ES-I3 (cell line): ENCODE data around the gene OR5AU1.

Experiments
- H3K36me3 ChIP-seq: 2 replicates; pipeline ENCODE4 v1.6.1; 2013; ENCODE audit warnings: mild to moderate bottlenecking, low read length, control low read depth, moderate library complexity; ENCODE audit not compliant: insufficient read depth
- H3K4me1 ChIP-seq: 2 replicates; pipeline ENCODE4 v1.6.1; 2013; ENCODE audit warnings: mild to moderate bottlenecking, control low read depth, low read length; ENCODE audit not compliant: insufficient read depth
- H3K9ac ChIP-seq: 2 replicates; pipeline ENCODE4 v1.6.1; 2013; ENCODE audit warnings: low read depth, mild to moderate bottlenecking, low read length, moderate library complexity
- H3K9me3 ChIP-seq: 2 replicates; pipeline ENCODE4 v1.6.1; 2013; ENCODE audit warnings: mild to moderate bottlenecking, low read length, moderate library complexity; ENCODE audit not compliant: control insufficient read depth, insufficient read depth

OR5AU1 gene

DNA sequence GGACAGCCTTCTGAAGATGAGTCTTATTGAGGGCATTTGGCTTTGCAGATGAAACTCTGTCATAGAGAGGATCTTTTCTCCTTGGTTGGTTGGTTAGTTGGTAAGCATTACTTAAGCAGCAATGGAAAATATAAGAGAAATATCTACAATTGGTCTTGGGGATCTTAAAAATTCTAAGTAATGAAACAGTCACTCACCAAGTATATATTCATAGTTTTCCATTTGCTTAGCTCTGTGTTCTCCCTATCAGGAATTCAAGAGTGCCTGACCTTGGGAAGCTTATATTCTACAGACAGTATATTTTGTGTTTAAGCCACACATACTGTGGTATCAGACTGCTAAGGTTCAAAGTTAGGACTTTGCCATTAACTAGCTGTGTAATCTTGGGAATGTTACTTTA is at the start of gene OR5AU1:
Gene OR5AU1 (minus strand): TSS at position 101 of the 400 bp plus-strand sequence. CDS start 191 bp downstream, outside the sequence.
- H3K36me3 ChIP-seq = no peaks in the 10 kb centered on the region
- H3K4me1 ChIP-seq = no peaks in the 10 kb centered on the region
- no peak within 1 kb of the TSS for H3K9ac ChIP-seq
- no peaks in the 10 kb centered on the region for H3K9me3 ChIP-seq

DNA sequence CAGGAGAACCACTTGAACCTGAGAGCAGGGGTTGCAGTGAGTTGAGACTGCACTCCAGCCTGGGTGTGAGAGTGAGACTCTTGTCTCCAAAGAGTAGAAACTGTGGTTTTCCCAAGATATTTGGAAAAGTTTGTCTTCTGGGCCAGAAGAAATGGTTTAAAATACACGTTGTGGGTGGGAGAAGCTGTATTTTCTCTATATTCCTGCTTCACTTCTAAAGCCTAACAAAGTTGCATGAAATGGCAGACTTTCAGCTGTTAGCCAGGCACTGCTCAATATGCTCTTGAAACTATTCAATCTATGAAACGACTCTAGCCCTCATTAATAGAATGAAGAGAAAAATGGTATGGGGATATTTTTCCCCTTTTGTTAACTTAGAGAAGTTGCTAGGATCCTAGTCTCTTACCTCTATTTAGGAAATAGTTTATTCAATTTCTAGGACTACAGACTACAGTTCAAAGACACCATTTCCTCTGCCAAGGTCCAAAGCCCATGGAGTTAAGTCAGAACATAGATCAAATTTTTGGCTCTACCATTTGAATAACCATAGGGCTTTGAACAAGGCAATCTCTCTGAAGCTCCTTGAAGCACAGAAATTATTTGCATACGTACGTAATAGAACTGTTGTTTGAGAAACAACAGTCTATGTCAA is 49.3 kb upstream of the OR5AU1 start:
- Histone ChIP-seq H3K9ac (no peak overlapping the region), H3K9me3 (no peaks in the 10 kb centered on the region), H3K4me1 (no peaks in the 10 kb centered on the region), H3K36me3 (peaks cover 37% of the 10 kb centered on the region)

DNA sequence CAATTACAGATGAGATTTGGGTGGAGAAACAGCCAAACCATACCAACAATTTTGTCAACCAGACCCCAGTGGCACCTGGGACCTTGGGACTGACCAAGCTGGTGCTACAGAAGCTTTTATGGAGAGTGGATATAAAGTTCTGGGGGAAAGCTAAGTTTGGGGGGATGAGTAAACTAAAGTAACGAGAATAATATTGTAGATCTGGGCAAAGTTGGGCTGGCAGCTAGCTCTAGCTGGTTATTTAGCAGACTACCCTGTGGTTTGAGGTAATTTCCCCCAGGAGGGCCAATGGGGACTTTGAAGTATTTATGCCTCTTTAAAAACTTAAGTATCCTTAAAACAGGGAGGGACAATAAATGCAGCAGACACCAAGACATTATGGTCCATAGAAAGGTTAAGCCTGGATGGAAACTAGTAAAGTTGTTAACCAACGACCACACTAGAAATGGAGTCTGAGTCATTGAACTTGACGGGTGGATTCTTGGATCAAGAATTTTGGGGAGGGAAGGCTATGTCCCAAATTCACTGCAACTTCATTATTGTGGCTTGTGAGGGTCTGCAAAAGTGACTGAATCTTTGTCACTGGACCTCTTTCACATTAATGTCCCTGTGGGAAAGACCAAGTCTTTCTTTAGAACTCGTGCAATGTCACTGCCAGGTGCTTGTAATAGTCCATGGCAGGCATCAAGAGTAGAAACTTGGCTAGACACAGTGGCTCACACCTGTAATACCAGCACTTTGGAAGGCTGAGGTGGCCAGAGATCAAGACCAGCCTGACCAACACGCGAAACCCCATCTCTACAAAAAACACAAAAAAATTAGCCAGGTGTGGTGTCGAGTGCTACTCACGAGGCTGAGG is 48.5 kb upstream of the OR5AU1 start:
- no peak overlapping the region for H3K9ac ChIP-seq
- H3K4me1 ChIP-seq = no peaks in the 10 kb centered on the region
- peaks cover 31% of the 10 kb centered on the region for H3K36me3 ChIP-seq
- no peaks in the 10 kb centered on the region for H3K9me3 ChIP-seq

DNA sequence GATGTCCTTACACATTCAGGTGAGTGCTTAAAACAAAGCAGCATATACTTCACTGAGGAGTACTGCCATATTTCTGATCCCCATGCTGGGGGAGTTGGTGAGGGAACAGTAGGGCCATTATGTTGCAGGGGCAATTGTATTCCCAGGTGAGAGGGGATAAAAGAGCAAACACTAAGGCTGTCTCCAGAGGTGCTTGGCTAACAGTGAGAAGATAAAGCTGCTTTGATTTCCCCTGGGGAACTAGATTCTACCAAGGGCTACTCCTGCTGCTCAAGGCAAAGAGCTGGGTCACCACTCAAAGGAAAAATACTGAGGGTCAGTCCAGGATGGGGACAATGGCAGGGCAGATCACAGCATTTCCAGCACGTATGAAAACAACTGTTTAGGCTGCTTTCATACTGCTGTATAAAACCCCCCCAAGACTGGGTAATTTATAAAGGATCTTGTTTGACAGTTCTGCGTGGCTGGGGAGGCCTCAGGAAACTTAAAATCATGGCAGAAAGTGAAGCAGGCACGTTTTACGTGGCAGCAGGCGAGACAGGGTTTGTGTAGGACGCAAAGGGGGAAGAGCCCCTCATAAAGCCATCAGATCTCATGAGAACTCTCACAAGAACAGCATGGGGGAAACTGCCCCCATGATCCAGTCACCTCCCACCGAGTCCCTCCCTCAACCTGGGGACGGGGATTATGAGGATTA is 47.8 kb upstream of the OR5AU1 start:
- H3K9me3 ChIP-seq = no peaks in the 10 kb centered on the region
- no peaks in the 10 kb centered on the region for H3K4me1 ChIP-seq
- peaks cover 24% of the 10 kb centered on the region for H3K36me3 ChIP-seq
- H3K9ac ChIP-seq = no peak overlapping the region

DNA sequence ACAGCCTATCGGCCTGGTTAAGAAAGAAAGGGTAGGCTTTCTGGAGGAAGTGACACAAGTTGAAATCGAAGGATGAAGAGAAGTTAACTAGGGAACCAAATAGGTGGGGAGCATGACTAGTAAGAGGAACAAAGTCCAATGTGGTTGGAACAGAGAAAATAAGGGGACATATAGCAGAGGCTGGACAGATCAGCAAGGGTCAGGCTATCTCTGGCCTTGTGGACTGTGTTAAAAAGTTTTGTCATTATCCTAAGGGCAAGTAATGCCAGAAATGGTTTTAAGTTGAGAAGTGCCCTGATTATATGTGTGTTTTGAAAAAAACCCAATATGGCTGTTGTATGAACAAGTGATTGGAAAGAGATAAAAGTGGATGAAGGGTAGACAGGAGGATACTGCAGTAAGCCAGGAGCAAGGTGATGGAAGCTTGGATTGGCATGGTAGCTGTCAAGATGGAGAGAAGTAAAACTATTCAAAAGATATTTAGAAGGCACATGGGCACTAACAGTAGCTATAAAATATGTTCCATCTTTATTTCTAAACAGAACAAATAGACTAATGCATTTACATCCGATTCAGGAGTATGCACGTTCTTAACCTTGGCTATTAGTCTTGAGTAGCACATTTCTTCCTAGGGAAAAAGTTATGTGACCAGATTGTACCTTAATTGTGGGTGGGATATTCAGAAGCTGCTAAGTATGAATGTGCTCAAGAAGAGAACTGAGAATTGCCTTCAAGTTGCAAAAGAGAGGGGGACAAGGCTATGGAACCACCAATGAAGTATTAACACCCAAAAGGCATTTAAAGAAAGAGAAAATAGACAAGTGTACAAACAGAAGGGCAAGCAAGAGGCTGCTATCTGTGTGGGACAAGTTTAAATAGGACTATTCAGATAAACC is 46.8 kb upstream of the OR5AU1 start:
- peaks cover 17% of the 10 kb centered on the region for H3K36me3 ChIP-seq
- no peaks in the 10 kb centered on the region for H3K9me3 ChIP-seq
- no peak overlapping the region for H3K9ac ChIP-seq
- no peaks in the 10 kb centered on the region for H3K4me1 ChIP-seq

DNA sequence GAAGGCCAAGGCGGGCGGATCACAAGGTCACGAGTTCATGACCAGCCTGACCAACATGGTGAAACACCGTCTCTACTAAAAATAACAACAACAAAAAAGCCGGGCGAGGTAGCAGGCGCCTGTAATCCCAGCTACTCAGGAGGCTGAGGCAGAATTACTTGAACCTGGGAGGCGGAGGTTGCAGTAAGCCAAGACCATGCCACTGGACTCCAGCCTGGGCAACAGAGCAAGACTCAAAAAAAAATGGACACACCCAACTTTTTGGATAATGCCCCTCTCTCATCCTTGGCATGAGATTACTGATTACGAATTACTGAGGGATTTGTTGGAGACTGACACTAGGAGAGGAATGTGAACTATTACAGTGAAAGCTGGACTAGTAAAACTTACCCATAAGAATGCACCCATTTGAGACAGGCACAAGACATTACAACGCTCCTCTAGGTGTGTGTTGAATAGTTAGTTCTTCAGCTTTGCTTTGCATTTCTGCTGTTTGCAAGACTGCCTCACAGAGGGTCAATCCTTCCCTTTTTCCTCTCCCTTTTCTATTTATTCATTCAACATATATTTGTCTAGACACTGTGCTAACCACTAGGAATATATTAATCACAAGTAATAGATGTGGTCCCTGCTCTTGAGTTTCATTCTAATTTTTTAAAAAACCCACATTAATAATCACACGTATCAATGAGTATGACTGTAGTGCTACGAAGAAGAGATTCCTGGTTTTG is 46.0 kb upstream of the OR5AU1 start:
- Histone ChIP-seq H3K36me3 (peaks cover 15% of the 10 kb centered on the region), H3K9me3 (no peaks in the 10 kb centered on the region), H3K9ac (no peak overlapping the region), H3K4me1 (no peaks in the 10 kb centered on the region)

DNA sequence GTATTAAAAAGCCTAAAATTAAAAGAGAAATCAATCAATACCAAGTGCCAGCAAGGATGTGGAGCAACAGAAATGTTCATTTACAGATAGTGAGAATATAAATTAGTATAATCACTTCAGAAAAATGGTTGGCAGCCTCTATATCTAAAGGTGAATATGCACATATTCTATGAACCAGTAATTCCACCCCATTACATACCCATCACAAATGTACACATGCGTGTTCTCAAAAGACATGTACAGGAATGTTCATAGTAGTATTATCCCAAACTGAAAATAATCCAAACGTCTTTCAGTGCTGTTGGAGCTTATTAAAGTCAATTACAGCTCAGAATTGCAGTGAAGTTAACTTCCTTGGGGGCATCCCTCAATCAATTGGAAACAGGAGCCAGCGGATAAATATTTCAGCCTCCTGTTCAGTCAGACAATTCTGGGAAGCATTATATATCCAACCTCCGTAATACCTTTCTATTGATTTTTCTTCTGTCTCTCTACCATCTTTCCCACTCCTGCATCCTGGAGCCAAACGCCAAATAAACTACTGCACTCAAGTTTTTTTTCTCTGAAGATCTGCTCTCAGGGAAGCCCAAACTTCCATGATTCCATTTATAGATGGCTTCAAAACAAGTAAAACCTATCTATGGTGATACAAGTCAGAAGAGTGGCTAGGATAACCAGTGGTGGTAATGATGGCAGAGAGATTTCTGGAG is 45.0 kb upstream of the OR5AU1 start:
- no peaks in the 10 kb centered on the region for H3K9me3 ChIP-seq
- H3K9ac ChIP-seq = no peak overlapping the region

DNA sequence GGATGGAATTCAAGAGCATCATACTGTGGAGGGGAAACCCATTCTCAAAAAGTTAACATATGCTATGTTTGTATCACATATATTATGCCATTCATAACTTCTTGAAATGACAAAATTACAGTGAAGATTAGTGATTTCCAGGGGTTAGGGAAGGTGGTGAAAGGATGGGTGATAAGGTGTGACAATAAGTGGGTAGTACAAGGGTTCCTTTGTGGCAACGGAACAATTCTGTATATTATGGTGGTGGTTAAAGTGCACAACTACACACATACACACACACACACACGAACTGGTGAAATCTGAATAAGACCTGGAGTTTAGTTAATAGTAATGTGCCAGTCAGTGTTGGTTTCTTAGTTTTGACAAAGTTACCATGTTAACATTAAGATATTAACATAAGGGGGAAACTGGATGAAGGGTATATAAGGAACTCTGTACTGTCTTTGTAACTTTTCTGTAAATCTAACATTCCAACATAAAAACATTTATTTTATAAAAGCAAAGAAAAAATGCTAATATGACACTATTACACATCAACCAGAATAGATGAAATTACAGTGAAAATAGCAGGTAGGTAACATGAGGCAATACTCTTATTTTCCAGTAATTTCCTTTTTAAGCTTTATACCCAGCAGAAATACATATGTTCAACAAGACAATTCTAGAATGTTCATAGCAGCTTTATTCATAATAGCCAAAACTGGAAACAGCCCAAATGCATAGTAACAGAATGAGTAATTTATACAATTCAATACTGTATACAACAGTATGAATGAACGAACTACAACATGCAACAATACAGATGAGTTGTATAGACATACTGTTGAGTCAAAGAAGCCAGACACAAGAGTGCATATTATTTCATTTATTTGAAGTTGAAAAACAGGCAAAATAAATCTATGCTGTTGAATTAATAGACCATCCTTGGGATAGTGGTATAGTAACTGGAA is 44.0 kb upstream of the OR5AU1 start:
- Histone ChIP-seq H3K4me1 (no peaks in the 10 kb centered on the region), H3K9ac (no peak overlapping the region), H3K36me3 (no peaks in the 10 kb centered on the region), H3K9me3 (no peaks in the 10 kb centered on the region)

More for the DNA sequence above, 45.0 kb upstream of the OR5AU1 start:
- H3K36me3 ChIP-seq = peaks cover 5% of the 10 kb centered on the region; the same call in 1 of the 2 replicates
- H3K4me1 ChIP-seq = no peaks in the 10 kb centered on the region

DNA sequence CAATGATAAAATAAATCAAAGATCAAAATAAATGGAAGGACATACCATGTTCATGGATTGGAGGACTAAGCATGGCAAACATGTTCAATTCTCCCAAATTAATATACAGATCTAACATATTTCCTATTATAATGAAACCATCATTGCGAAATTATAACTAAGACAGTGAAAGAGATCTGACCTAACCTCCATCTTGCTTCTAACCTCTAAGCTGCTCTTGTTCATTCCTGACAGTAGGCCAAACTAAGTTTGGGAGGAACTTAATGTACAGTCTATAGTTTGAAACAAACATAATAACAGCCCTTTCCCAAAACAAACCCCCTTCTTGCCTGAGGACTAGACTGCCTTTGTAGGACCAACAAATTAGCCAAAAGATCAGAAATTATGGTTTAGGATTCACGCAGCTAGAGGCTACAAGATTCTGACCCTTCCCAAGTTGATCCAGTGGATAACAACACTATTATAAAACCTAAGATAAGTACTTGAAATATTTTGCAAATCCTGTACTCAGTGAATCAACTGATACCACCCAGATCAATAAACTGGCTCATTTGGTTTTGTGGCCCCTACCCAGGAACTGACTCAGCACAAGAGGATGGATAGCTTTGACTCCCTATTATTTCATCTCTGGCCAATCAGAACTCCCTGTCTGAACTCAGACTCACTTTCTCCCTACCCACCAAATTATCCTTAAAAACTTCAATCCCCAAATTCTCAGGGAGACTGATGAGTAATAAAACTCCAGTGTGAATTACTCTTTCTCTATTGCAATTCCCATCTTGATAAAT is 41.7 kb upstream of the OR5AU1 start:
- H3K9ac ChIP-seq = no peak overlapping the region
- H3K36me3 ChIP-seq = no peaks in the 10 kb centered on the region
- H3K4me1 ChIP-seq = no peaks in the 10 kb centered on the region
- H3K9me3 ChIP-seq = no peaks in the 10 kb centered on the region

DNA sequence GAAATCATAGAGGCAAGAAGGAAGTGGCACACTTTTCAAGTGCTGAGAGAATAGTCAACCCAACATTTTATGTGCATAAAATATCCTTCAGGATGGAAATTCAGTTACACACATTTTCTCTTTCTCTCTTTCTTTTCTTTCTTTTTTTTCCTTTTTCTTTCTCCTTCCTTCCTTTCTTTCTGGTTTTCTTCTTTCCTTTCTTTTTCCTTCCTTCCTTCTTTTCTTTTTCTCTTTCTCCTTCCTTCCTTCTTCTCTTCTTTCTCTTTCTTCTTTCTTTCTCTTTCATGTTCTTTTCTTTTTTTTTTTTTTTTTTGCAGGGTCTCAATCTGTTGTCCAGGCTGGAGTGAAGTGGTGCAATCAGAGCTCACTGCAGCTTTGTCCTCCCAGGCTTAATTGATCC is 38.7 kb upstream of the OR5AU1 start:
- Histone ChIP-seq H3K36me3 (no peaks in the 10 kb centered on the region), H3K9me3 (peaks cover 3% of the 10 kb centered on the region; the same call in 1 of the 2 replicates), H3K4me1 (peaks cover 10% of the 10 kb centered on the region; the same call in 1 of the 2 replicates), H3K9ac (no peak overlapping the region)

DNA sequence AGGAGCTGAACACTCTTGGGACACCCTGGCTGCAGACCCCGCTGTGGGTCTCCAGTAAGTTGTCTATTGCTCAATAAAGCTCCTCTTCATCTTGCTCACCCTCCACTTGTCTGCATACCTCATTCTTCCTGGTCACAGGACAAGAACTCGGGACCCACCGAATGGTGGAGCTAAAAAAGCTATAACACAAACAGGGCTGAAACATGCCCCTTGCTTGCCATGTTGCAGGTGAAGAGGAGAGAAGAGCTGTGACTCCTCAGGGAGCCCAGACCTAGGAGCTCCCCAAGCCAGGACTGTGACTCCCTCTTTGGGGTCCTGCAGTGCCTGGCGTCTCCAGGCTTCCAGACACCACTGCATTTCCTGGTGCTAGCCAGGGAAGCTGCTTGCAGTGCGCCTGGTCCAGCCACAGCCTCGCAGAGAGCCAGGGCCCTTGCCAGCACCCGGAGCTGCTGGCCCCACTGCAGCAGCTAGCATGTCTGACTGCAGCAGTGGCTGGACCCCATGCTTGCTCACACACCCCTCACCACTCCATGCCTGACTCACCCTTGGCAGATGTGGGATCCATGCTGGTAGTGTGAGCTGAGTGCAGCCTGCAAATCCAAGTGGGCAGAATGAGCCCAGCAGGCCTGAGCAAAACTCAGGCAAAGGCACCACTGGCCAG is 37.1 kb upstream of the OR5AU1 start:
- Histone ChIP-seq H3K36me3 (no peaks in the 10 kb centered on the region), H3K9me3 (peaks cover 3% of the 10 kb centered on the region; the same call in 1 of the 2 replicates), H3K9ac (no peak overlapping the region), H3K4me1 (peaks cover 10% of the 10 kb centered on the region; the same call in 1 of the 2 replicates)
